B cell (primary cell): ENCODE results near the gene PTPN1. TPM values are rescaled to one million over a fixed set of nuclear protein-coding genes. Genes with fewer than 3 reads are reported as not detected.

Source experiments
- ATAC-seq: fragments of 200-7000 bp; cut with Tn5 transposase; one replicate; pipeline ENCODE4 v1.10.0; 2021; ENCODE audit warnings: low read depth, mild to moderate bottlenecking, moderate number of reproducible peaks, moderate library complexity
- CTCF ChIA-PET: fragments of 350-600 bp; sonication (Branson Sonifier 250); formaldehyde crosslinking; loops from one replicate; lab custom pipeline; 2021; ENCODE audit warnings: antibody characterized with exemption, inconsistent platforms; lab: Charles Lee
- POLR2A ChIA-PET: fragments of 350-600 bp; sonication (Branson Sonifier 250); formaldehyde crosslinking; loops from one replicate; lab custom pipeline; 2021; ENCODE audit warnings: antibody characterized with exemption; lab: Charles Lee
- DNase-seq: peaks from one replicate; pipeline ENCODE4 v3.0.0; 2013
- H2AFZ ChIP-seq: 2 replicates; pipeline ENCODE4 v1.6.1; 2012; ENCODE audit warnings: mild to moderate bottlenecking, low read depth, low read length; ENCODE audit not compliant: insufficient read depth, poor library complexity, severe bottlenecking
- H3K27ac ChIP-seq, 2 donors: 1 replicate in 1 of 2; 2 replicates in 1 of 2; pipeline ENCODE4 v1.5.1; 2012 to 2013; ENCODE audit warnings: low read length in 2 of 2, mild to moderate bottlenecking in 2 of 2, moderate library complexity in 1 of 2
- H3K27me3 ChIP-seq, 4 experiments: fragments of 200-600 bp in 1 of 4; sonication (generic) in 1 of 4; replicated peaks in 1 of 4; 1 replicate in 2 of 4; 2 replicates in 2 of 4; pipeline versions ENCODE4 v1.6.1 to v1.7.0; 2013 to 2016; ENCODE audit warnings: low read length in 3 of 4, mild to moderate bottlenecking in 2 of 4, mixed read lengths in 1 of 4, moderate library complexity in 1 of 4; ENCODE audit not compliant: insufficient read depth in 4 of 4, control insufficient read depth in 3 of 4; ENCODE audit errors: control extremely low read depth in 1 of 4
- H3K36me3 ChIP-seq, 2 experiments: replicated peaks in 1 of 2; 1 replicate in 1 of 2; 2 replicates in 1 of 2; pipeline versions ENCODE4 v1.6.1 to v1.7.1; 2013; ENCODE audit warnings: low read length in 1 of 2; ENCODE audit not compliant: insufficient read depth in 2 of 2, control insufficient read depth in 1 of 2; ENCODE audit errors: control extremely low read depth in 1 of 2, extremely low read depth in 1 of 2
- H3K4me1 ChIP-seq, 2 donors: fragments of 200-600 bp in 1 of 2; sonication (generic) in 1 of 2; 1 replicate in 1 of 2; 2 replicates in 1 of 2; pipeline versions ENCODE4 v1.5.1 to v1.6.1; 2013 to 2017; ENCODE audit warnings: low read length in 2 of 2; ENCODE audit not compliant: control insufficient read depth in 2 of 2, insufficient read depth in 2 of 2
- H3K4me2 ChIP-seq: replicated peaks from 2 replicates; pipeline ENCODE3; 2012; ENCODE audit warnings: mild to moderate bottlenecking, low read depth, low read length; ENCODE audit not compliant: poor library complexity, severe bottlenecking
- H3K4me3 ChIP-seq, 5 experiments: fragments of 200-600 bp in 1 of 5; sonication (generic) in 1 of 5; 1 replicate in 3 of 5; 2 replicates in 2 of 5; pipeline versions ENCODE4 v1.5.1 to v1.7.0; 2011 to 2016; ENCODE audit warnings: low read length in 4 of 5, mild to moderate bottlenecking in 4 of 5, low read depth in 2 of 5, control low read depth in 1 of 5, moderate library complexity in 1 of 5; ENCODE audit not compliant: insufficient read depth in 1 of 5; ENCODE audit errors: control extremely low read depth in 1 of 5, extremely low read depth in 1 of 5
- H3K79me2 ChIP-seq: fragments of 200-600 bp; sonication (generic); one replicate; pipeline ENCODE4 v1.6.0; 2016; ENCODE audit warnings: low read length; ENCODE audit not compliant: control insufficient read depth, insufficient read depth
- H3K9ac ChIP-seq: fragments of 200-600 bp; sonication (generic); 2 replicates; pipeline ENCODE4 v1.6.1; 2017; ENCODE audit warnings: mild to moderate bottlenecking, low read length, moderate library complexity
- H3K9me3 ChIP-seq, 3 donors: one replicate each; pipeline versions ENCODE4 v1.6.1 to v1.7.1; 2013; ENCODE audit warnings: low read length in 2 of 3; ENCODE audit not compliant: control insufficient read depth in 2 of 3, insufficient read depth in 1 of 3; ENCODE audit errors: control extremely low read depth in 1 of 3
- H4K20me1 ChIP-seq: 2 replicates; pipeline ENCODE4 v1.6.0; 2012; ENCODE audit warnings: mild to moderate bottlenecking, low read length; ENCODE audit not compliant: insufficient read depth, control insufficient read depth, poor library complexity, severe bottlenecking
- H3K27ac Mint-ChIP-seq: one replicate; pipeline ENCODE4 v1.8.0; 2021; ENCODE audit warnings: mixed read lengths
- H3K27me3 Mint-ChIP-seq: one replicate; pipeline ENCODE4 v1.8.0; 2021; ENCODE audit warnings: mixed read lengths
- H3K4me1 Mint-ChIP-seq: one replicate; pipeline ENCODE4 v1.8.0; 2021; ENCODE audit warnings: mixed read lengths
- H3K4me3 Mint-ChIP-seq: one replicate; pipeline ENCODE4 v1.8.0; 2021; ENCODE audit warnings: mixed read lengths
- H3K9me3 Mint-ChIP-seq: one replicate; pipeline ENCODE4 v1.8.0; 2022; ENCODE audit warnings: mixed read lengths; ENCODE audit not compliant: insufficient read depth
- CTCF ChIP-seq: fragments of 200-600 bp; IDR thresholded peaks from one replicate; pipeline ENCODE4 v1.8.0; 2022; ENCODE audit warnings: antibody characterized with exemption, mild to moderate bottlenecking
- EZH2 ChIP-seq: IDR thresholded peaks from 2 replicates; pipeline ENCODE4 v1.6.1; 2012; ENCODE audit warnings: borderline replicate concordance, low read depth, mild to moderate bottlenecking, moderate library complexity, low read length; ENCODE audit not compliant: insufficient read depth, poor library complexity, severe bottlenecking
- WGBS: methylation state at CpG from one replicate; pipeline ENCODE4 v1.1.5; 2013; ENCODE audit warnings: missing lambda C conversion rate; ENCODE audit not compliant: insufficient coverage; 5-methylcytosine and 5-hydroxymethylcytosine counted together
- intact Hi-C: fragments of 100-400 bp; cut with micrococcal nuclease; formaldehyde crosslinking; loops from one replicate; pipeline ENCODE4 v1.10.0; 2022
- polyA plus RNA-seq: library from polyadenylated mRNA; depleted of rRNA; stranded (reverse); fragments of >200 nt; gene quantifications from 2 replicates; pipeline ENCODE4 v1.2.3, GENCODE V29; 2012
- total RNA-seq, 2 donors: library from RNA; stranded (reverse); fragments of 120-200 nt in 1 of 2; gene quantifications; 1 replicate in 1 of 2; 2 replicates in 1 of 2; pipeline versions ENCODE4 v1.2.3 to v1.2.4, GENCODE V29; 2013 to 2022

Gene PTPN1
- total and polyA plus RNA-seq, 2 donors (not counting 1 experiment from before 2014, with no cell fraction given), result 77.4 to 134 TPM

GRCh38 chr20:50560867-50561266, 50.7 kb downstream of the PTPN1 start:
- ChIA-PET POLR2A (no interaction called here), CTCF (interaction anchor here (0.6 to 16.9 kb wide), 8 partner anchors 11 to 177 kb away, joined by 3 to 292 read pairs (median 4); no protein-coding TSS in a partner anchor)
- H3K27ac ChIP-seq, result no peak overlapping the region
- peak overlapping the region; percentile 73 for H3K27ac Mint-ChIP-seq
- WGBS, result 86% methylated on average over 5 of the region's 5 CpGs
- no peak overlapping the region for H3K4me3 ChIP-seq
- H3K4me1 Mint-ChIP-seq, result peaks cover 60% of the 10 kb centered on the region
- TF ChIP-seq EZH2, result no peak
- H3K9ac ChIP-seq, result no peak overlapping the region
- no peaks in the 10 kb centered on the region for H3K27me3 Mint-ChIP-seq
- H2AFZ ChIP-seq, result no peak overlapping the region
- H3K27me3 ChIP-seq, result no peaks in the 10 kb centered on the region
- no peaks in the 10 kb centered on the region for H3K9me3 Mint-ChIP-seq
- peaks cover 5 to 74% of the 10 kb centered on the region in 2 experiments for H3K36me3 ChIP-seq
- ATAC-seq (no peak), DNase-seq (no peak)
- peaks cover 100% of the 10 kb centered on the region for H3K79me2 ChIP-seq
- peaks cover 84% of the 10 kb centered on the region for H4K20me1 ChIP-seq
- peaks cover 0 to 1% (median 0%) of the 10 kb centered on the region in 3 donors for H3K9me3 ChIP-seq
- H3K4me3 Mint-ChIP-seq, result peak overlapping the region; percentile 6
- no peak overlapping the region for H3K4me2 ChIP-seq
- intact Hi-C loops, result no loop called here
- H3K4me1 ChIP-seq, result peaks cover 9 to 15% of the 10 kb centered on the region in 2 donors

GRCh38 chr20:50561379-50562078, 51.3 kb downstream of the PTPN1 start:
- H3K27ac ChIP-seq, result no peak overlapping the region
- H3K36me3 ChIP-seq, result peaks cover 5 to 77% of the 10 kb centered on the region in 2 experiments
- intact Hi-C loops, result no loop called here
- ChIA-PET POLR2A (no interaction called here), CTCF (interaction anchor here (0.6 to 16.9 kb wide), 11 partner anchors 9 to 178 kb away, joined by 3 to 292 read pairs (median 4); partner anchors contain the start of gene PTPN1)
- H3K4me3 ChIP-seq, result no peak overlapping the region
- H3K9ac ChIP-seq, result no peak overlapping the region
- peaks cover 90% of the 10 kb centered on the region for H4K20me1 ChIP-seq
- no peak for ATAC-seq
- H3K27me3 Mint-ChIP-seq, result no peaks in the 10 kb centered on the region
- peaks cover 100% of the 10 kb centered on the region for H3K79me2 ChIP-seq
- no peak for DNase-seq
- no peak overlapping the region for H2AFZ ChIP-seq
- H3K4me1 ChIP-seq, result peaks cover 8 to 9% of the 10 kb centered on the region in 2 donors
- H3K9me3 Mint-ChIP-seq, result no peaks in the 10 kb centered on the region
- 79% methylated on average over 13 of the region's 17 CpGs for WGBS
- H3K27me3 ChIP-seq, result no peaks in the 10 kb centered on the region
- H3K27ac Mint-ChIP-seq, result peak overlapping the region; percentile 75
- no peak overlapping the region for H3K4me2 ChIP-seq
- H3K4me3 Mint-ChIP-seq, result peak overlapping the region; percentile 6
- H3K9me3 ChIP-seq, result no peaks in the 10 kb centered on the region
- peaks cover 56% of the 10 kb centered on the region for H3K4me1 Mint-ChIP-seq
- TF ChIP-seq EZH2, result no peak
- no peak for TF ChIP-seq CTCF
